Stimulated activated CD8-positive, alpha-beta memory T cell treated with anti-CD3 and anti-CD28 coated beads, Interleukin-7, amount 100 ng/mL, for 24 hours (primary cell): ENCODE data around the gene PCNX1.

Experiments used
- DNase-seq: peaks from one replicate; pipeline ENCODE4 v3.0.0-alpha.2; 2020; ENCODE audit warnings: low read depth

The PCNX1 gene

GRCh38 chr14:70888681-70889175, 18.5 kb upstream of the PCNX1 start:
- DNase-seq: no peak

- no peak for DNase-seq
Measured at GRCh38 chr14:70889555-70889954, 17.7 kb upstream of the PCNX1 start.

GRCh38 chr14:70890826-70891659, 16.2 kb upstream of the PCNX1 start:
- no peak for DNase-seq

- DNase-seq: no peak
Measured at GRCh38 chr14:70891737-70892136, 15.5 kb upstream of the PCNX1 start.

- DNase-seq: no peak
Measured at GRCh38 chr14:70893062-70893845, 14.0 kb upstream of the PCNX1 start.

GRCh38 chr14:70893858-70894291, 13.4 kb upstream of the PCNX1 start:
- DNase-seq: no peak

- DNase-seq: no peak
Measured at GRCh38 chr14:70894868-70895267, 12.4 kb upstream of the PCNX1 start.

GRCh38 chr14:70896317-70896716, 10.9 kb upstream of the PCNX1 start:
- no peak for DNase-seq

- no peak for DNase-seq
Measured at GRCh38 chr14:70896981-70897380, 10.3 kb upstream of the PCNX1 start.

GRCh38 chr14:70897464-70897863, 9.8 kb upstream of the PCNX1 start:
- no peak for DNase-seq

- DNase-seq: no peak
Measured at GRCh38 chr14:70898111-70898745, 9.0 kb upstream of the PCNX1 start.

- DNase-seq: no peak
Measured at GRCh38 chr14:70901269-70901668, 6.0 kb upstream of the PCNX1 start.

GRCh38 chr14:70902184-70902583, 5.1 kb upstream of the PCNX1 start:
- DNase-seq: no peak

- no peak for DNase-seq
Measured at GRCh38 chr14:70904373-70904772, 2.9 kb upstream of the PCNX1 start.

- DNase-seq: no peak
Measured at GRCh38 chr14:70905301-70905700, 2.0 kb upstream of the PCNX1 start.

- DNase-seq: no peak
Measured at GRCh38 chr14:70906793-70907175, 475 bp upstream of the PCNX1 start.

- no peak for DNase-seq
Measured at GRCh38 chr14:70907996-70908934, 1.0 kb downstream of the PCNX1 start.

GRCh38 chr14:70908935-70909641, 1.8 kb downstream of the PCNX1 start:
- DNase-seq: no peak

- DNase-seq: no peak
Measured at GRCh38 chr14:70909733-70910614, 2.7 kb downstream of the PCNX1 start.

GRCh38 chr14:70915415-70915814, 8.2 kb downstream of the PCNX1 start:
- DNase-seq: no peak
